Testis (tissue), 2 donors: Measurements from ENCODE around the gene ANKRD13A.

Experiments
- POLR2A ChIP-seq: fragments of 450-650 bp; IDR thresholded peaks from one replicate; pipeline ENCODE4 v1.6.1; 2017; ENCODE audit warnings: antibody characterized with exemption, mild to moderate bottlenecking, moderate library complexity
- TF ChIP-seq, protein P1 (sequence below), 3 experiments: fragments of 450-650 bp in 2 of 3; fragments of 200-600 bp in 1 of 3; sonication (generic) in 1 of 3; IDR thresholded peaks; one replicate each; pipeline ENCODE4 v1.5.1; 2016 to 2019; ENCODE audit warnings: antibody characterized with exemption in 3 of 3, mild to moderate bottlenecking in 2 of 3, moderate library complexity in 1 of 3

DNA sequence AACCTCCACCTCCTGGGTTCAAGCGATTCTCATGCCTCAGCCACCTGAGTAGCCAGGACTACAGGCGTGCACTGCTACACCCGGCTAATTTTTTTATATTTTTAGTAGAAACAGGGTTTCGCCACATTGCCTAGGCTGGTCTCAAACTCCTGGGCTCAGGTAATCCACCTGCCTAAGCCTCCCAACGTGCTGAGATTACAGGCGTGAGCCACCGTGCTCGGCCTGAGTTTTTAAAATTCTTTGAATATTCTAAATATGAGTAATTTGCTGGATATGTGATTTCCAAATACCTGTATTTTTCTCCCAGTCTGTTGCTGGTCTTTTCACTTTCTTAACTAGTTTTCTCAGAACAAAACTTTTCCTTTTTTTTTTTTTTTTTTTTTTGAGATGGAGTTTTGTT, 30.4 kb upstream of the ANKRD13A start:
- no peak for TF ChIP-seq POLR2A
- TF ChIP-seq, protein P1, sequence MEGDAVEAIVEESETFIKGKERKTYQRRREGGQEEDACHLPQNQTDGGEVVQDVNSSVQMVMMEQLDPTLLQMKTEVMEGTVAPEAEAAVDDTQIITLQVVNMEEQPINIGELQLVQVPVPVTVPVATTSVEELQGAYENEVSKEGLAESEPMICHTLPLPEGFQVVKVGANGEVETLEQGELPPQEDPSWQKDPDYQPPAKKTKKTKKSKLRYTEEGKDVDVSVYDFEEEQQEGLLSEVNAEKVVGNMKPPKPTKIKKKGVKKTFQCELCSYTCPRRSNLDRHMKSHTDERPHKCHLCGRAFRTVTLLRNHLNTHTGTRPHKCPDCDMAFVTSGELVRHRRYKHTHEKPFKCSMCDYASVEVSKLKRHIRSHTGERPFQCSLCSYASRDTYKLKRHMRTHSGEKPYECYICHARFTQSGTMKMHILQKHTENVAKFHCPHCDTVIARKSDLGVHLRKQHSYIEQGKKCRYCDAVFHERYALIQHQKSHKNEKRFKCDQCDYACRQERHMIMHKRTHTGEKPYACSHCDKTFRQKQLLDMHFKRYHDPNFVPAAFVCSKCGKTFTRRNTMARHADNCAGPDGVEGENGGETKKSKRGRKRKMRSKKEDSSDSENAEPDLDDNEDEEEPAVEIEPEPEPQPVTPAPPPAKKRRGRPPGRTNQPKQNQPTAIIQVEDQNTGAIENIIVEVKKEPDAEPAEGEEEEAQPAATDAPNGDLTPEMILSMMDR (IDR thresholded peaks at IDR 0.05), result no peak
